GM18526 (cell line): Measurements from ENCODE around the gene TSN.

Experiments
- POLR2A ChIP-seq: IDR thresholded peaks from 3 replicates; pipeline ENCODE4 v1.6.1; 2011; ENCODE audit not compliant: insufficient read length; ENCODE audit errors: extremely low read depth

TSN gene

DNA sequence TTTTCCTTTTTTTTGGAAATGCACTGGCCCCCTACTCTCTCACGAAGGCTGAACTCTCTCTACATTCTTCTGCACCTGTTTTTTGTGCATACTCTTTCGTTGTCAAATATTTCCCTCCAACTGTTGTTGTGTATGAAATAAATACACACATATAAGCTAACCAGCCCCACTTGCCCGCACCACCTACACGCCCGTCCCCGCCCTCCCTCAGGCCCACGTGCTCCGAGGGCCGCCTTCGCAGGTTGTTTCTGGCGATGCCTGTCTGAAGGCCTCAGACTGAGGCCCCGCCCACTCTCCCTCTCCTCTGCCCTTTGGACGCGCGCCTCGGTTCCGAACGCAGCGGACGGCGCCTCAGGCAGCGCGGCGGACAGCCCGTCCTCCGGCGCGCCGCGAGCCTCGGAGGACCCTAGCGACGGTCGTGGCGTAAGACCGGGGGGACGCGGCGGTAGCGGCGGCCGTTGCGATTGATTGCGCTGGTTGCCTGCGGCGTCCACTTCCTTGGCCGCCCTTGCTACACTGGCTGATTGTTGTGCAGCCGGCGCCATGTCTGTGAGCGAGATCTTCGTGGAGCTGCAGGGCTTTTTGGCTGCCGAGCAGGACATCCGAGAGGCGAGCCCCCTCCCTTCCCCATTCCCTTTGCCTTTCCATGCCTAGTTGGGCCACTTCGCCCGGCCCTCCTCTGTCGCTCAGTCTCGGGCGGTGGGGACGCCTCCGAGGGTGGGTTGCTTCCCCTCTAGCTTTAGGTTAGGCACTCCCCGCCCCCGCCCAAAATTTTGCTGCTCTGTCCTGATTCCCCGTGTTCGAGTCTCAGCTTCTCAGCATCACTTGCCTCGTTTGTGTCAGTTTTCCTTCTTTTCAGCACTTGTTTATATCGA, at the start of gene TSN:
Gene TSN (plus strand): TSS at position 415 of the 875 bp plus-strand sequence. CDS start 129 bp downstream, at position 544.
- TF ChIP-seq POLR2A: peak; percentile 80

DNA sequence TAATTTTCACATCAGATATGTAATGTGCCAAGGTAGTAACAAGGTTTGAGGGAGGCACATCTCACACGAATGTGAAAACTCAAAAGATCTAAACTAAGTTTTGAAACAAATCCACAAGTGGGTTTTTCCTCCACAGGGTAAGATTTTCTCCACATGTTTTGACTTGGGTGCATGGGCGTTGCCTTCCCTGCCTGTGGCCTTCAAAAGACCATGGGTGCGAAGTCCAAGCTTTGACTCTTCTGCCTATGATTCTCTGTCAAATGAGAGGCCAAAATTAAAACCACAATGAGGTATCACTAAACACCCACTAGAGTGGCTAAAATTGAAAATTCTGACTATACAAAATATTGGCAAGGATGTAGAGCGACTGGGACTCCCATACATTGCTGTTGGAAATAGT, 49.5 kb upstream of the TSN start:
- TF ChIP-seq POLR2A: no peak

DNA sequence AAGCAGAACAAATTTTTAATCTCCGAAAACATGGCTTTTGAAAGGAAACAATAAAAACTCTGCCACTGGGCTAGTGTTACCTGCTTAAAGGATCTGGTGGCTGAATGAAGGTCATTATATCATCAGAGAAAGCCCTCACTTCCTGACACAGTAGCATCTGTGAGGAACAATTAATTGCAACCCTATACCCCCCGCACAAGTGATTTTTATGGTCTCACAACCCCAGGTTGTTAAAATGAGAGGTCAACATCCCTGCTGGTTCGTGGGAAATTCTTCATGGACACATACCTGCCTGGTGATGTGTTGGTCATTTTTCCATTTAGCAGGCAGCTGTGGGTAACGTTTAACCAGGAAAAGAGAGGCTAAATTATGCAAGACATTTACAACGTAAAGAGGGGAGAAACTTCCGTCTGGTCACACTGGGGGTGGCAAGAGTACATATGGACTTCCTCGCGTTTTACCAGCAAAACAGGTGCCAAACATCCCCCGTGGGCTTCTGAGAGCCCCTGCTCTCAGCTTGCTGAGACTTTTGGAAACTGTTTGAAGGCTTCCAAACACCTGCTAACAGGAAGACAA, 48.0 kb upstream of the TSN start:
- TF ChIP-seq POLR2A: no peak

- TF ChIP-seq POLR2A: no peak
Measured at GRCh38 chr2:121707920-121708361, 47.5 kb upstream of the TSN start.

DNA sequence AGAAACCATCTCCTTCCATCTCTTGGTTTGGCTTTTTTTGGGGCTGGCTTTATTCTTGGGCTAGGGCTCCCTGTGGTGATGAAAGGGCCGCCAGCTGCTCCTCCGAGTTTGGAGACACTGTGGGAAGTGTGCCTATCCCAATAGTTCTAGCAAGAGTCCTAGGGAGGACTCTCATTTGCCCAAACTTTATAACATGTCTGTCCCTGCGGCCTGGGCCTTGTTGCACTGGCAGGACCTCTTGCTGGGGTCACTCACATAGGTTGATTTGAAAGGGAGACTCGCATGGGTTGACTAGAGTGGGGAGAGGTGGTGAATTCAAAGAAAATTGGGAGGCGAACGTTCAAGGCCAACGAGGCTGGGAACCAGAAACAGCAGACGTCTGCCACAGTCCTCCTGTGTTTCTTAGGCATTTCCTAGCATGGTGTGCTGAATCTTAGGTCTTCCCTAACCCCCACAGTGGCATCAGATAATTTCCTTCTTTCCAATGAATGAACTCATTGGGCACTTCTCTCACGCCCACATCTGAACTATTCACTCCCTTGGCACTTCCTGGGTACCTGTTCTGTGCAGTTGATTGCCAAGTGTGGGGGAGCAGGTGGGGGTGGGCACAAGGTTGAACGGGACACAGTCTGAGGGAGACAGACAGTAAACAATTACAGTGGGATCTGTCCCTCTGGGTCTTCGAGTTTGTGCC, 45.5 kb upstream of the TSN start:
- no peak for TF ChIP-seq POLR2A

- TF ChIP-seq POLR2A: no peak
Measured at GRCh38 chr2:121710470-121711170, 44.8 kb upstream of the TSN start.

GRCh38 chr2:121716126-121716525, 39.3 kb upstream of the TSN start:
- no peak for TF ChIP-seq POLR2A

DNA sequence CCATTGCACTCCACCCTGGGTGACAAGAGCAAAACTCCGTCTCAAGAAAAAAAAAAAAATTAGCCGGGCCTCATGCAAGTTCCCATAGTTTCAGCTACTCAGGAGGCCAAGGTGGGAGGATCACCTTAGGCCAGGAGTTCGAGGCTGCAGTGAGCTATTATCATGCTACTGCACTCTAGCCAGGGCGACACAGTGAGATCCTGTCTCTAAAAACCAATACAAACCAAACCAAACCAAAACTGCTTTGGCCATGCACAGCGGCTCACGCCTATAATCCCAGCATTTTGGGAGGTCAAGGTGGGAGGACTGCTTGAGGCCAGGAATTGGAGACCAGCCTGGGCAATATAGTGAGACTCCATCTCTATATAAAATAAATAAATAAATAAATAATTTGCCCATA, 37.9 kb upstream of the TSN start:
- TF ChIP-seq POLR2A: no peak

- TF ChIP-seq POLR2A: no peak
Measured at GRCh38 chr2:121721926-121722325, 33.5 kb upstream of the TSN start.

GRCh38 chr2:121722479-121722878, 33.0 kb upstream of the TSN start:
- TF ChIP-seq POLR2A: no peak

DNA sequence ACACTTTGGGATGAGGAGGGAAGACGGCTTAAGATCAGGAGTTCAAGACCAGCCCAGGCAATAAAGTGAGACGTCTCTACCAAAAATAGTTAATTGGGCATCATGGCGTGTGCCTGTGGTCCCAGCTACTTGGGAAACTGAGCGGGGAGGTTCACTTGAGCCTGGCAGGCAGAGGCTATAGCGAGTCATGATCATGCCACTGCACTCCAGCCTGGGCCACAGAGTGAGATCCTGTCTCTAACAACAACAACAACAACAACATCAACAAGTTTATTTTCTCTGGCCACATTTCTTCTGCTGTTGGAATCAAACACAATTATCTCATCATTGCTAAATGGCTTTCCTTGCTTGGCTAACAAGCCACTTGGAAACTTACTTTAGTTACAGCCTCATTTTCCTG, 32.1 kb upstream of the TSN start:
- no peak for TF ChIP-seq POLR2A

DNA sequence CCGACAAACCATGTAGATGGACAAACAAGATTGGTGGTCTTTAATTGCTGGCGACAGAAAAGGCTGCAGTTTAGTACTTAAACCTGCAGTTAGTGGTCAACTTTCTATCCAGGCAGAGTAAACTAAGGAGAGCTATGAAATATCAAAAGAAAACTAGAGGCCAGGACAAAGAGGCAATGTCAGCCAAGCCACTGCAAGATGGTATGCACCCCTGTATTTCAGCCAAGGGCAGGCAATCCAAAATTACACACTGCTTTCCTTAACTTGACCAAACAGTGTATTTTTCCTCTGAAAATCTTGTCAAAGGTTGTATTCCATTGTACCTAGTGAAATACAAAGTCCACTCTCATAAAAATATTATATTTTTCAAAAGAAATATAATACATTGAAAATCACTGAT, 28.1 kb upstream of the TSN start:
- TF ChIP-seq POLR2A: no peak

DNA sequence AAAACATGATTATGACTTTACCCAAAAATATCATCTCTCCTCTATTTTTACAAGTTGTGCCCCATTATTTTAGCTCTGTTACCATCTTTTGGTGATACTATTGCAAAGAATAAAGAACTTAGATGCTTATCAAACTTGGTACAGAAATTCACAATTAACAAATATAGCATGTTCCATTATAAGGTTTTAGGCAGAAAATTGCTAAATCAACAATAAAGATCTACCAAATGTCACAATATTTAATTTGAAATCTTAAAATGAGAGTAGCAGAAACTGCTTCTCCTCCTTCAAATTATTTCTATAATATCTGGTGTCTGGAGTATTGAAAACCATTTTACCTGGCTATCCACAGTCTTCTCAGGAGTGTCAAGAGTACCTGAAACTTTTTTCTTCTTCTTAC, 27.5 kb upstream of the TSN start:
- no peak for TF ChIP-seq POLR2A

DNA sequence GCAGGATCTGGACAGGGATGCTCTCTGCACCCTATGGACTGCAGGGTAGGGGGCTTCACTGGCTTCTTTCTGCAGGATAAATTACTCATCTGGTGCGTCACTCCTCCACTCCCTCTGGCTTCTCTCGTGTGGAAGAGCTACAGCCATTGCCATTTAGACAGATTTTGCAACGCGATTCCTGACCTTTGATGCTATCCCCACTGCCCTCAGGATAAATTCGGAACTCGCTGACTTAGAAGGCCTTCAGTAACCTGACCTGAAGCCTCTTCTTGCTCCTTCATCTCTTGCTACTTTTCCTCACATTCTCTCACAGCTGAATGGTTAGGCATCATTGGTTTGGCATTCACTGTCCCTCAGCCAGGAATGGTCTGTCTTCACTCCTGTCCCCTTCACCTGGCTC, 24.1 kb upstream of the TSN start:
- no peak for TF ChIP-seq POLR2A

DNA sequence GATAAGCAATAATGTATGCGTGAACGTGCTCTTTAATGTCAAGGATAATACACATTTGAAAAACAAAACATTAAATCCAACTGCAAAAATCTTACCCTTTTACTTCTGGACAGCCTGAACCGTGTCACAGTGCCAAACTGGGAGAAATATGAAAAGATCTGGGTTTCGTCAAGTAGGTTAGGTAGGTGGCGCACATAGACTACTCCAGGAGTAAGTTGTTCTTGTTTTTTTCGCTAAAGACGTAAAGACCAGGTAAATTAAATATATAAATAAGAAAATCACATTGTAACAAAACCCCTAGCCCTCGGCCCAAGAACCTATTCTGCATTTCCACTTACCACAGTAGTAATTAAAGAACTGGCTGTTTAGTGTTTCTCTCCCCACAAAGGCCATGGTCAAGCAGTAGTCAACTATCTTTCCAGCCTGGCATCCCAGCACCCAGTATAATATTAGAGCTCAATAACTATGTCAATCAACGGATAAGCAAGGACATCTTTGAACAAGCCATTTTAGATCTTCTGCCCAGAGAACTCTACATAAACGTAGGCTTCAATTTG, 19.9 kb upstream of the TSN start:
- no peak for TF ChIP-seq POLR2A
